GM12874 (cell line): Measurements from ENCODE around the gene DMGDH.

Experiments used
- CTCF ChIP-seq: IDR thresholded peaks from 2 replicates; pipeline ENCODE4 v1.5.1; 2011; ENCODE audit warnings: low read depth, mild to moderate bottlenecking, control low read depth, low read length, moderate library complexity; ENCODE audit not compliant: insufficient read depth

DMGDH gene

GRCh38 chr5:79107020-79107796 lies 37.7 kb upstream of the DMGDH start:
- TF ChIP-seq CTCF: no peak

GRCh38 chr5:79105868-79106267 lies 36.4 kb upstream of the DMGDH start:
- no peak for TF ChIP-seq CTCF

- TF ChIP-seq CTCF: no peak
These were observed 24.3 kb upstream of the DMGDH start for GRCh38 chr5:79093762-79094161.

- no peak for TF ChIP-seq CTCF
These were observed 21.6 kb upstream of the DMGDH start for GRCh38 chr5:79091064-79091463.

- no peak for TF ChIP-seq CTCF
These were observed 19.0 kb upstream of the DMGDH start for GRCh38 chr5:79088507-79088906.

- no peak for TF ChIP-seq CTCF
These were observed 16.6 kb upstream of the DMGDH start for GRCh38 chr5:79086116-79086515.

- TF ChIP-seq CTCF: no peak
These were observed 12.3 kb upstream of the DMGDH start for GRCh38 chr5:79081779-79082178.
